ENCODE data around the gene CDH11. TPM values are rescaled to one million over a fixed set of nuclear protein-coding genes. Genes with fewer than 3 reads are reported as not detected.

The CDH11 gene
- total and polyA plus RNA-seq, 7 donors = 1.2 to 146 (median 19.3) TPM

DNA sequence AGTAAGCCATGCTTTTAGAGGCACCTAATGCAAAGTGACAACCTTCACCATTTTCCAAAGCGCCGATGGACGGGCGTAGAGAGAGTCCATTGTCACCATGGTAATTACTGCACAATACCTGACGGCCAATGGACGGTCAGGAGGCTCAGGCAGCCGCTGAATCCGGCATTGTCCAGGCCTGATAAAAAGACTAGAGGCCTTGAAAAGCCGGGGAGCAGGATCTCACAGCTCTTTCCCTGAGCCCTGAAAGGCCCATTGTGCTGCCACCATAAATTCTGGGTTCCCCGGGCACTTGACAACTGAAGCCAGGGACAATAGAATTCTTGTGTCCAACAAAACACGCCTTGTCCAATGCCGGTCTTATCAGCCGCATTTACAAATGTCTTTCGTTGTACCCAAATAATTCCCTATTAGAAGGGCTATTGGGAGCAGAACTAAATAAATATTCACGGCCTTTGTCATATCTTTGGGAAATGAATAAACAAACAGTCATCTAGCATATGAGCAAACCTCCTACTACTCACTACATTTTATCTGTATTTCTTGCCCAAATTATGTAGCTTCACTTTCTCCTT lies 62.4 kb downstream of the CDH11 start:
- Histone ChIP-seq H3K4me1 (peaks cover 0 to 21% (median 7%) of the 10 kb centered on the region in 4 donors), H3K27me3 (no peaks in the 10 kb centered on the region), H3K36me3 (no peaks in the 10 kb centered on the region), H3K27ac (no peak overlapping the region), H3K9me3 (no peaks in the 10 kb centered on the region), H3K4me3 (no peak overlapping the region)
- DNase-seq = no peak
- WGBS, 2 donors = 49 to 56% methylated on average over 15 of the region's 15 CpGs
- no peak for TF ChIP-seq POLR2A (IDR thresholded peaks at IDR 0.05)
- TF ChIP-seq POLR2AphosphoS5 (IDR thresholded peaks at IDR 0.05) = no peak
- TF ChIP-seq, protein P1, sequence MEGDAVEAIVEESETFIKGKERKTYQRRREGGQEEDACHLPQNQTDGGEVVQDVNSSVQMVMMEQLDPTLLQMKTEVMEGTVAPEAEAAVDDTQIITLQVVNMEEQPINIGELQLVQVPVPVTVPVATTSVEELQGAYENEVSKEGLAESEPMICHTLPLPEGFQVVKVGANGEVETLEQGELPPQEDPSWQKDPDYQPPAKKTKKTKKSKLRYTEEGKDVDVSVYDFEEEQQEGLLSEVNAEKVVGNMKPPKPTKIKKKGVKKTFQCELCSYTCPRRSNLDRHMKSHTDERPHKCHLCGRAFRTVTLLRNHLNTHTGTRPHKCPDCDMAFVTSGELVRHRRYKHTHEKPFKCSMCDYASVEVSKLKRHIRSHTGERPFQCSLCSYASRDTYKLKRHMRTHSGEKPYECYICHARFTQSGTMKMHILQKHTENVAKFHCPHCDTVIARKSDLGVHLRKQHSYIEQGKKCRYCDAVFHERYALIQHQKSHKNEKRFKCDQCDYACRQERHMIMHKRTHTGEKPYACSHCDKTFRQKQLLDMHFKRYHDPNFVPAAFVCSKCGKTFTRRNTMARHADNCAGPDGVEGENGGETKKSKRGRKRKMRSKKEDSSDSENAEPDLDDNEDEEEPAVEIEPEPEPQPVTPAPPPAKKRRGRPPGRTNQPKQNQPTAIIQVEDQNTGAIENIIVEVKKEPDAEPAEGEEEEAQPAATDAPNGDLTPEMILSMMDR (IDR thresholded peaks at IDR 0.05) = no peak
- TF ChIP-seq EP300 (IDR thresholded peaks at IDR 0.05) = no peak
- intact Hi-C loops (cut with DNase I) = no loop called here

DNA sequence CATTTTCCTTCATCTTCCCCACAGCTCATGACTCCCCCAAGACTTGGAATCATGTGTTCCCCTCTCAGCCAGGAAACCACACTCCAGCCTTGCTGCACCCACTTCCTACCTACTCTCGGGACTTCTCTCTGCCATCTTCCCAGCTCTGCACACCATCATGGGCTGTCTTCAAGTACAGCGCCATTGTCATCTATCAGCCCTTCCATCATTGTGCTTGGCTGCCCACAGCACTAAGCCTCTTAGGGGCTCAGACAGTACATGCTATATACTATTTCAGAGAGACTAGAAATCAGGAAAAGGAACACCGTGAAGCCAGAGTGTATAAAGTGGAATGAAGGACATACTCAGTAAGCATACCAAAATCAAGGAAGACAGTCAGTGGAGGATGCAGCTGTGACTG lies 64.7 kb downstream of the CDH11 start:
- no peaks in the 10 kb centered on the region for H3K27me3 ChIP-seq
- H3K4me3 ChIP-seq = no peak overlapping the region
- intact Hi-C loops (cut with DNase I) = no loop called here
- H3K9me3 ChIP-seq = no peaks in the 10 kb centered on the region
- H3K27ac ChIP-seq = no peak overlapping the region
- H3K36me3 ChIP-seq = peaks cover 0 to 17% (median 0%) of the 10 kb centered on the region in 4 donors
- no peak for TF ChIP-seq EP300 (IDR thresholded peaks at IDR 0.05)
- TF ChIP-seq POLR2A (IDR thresholded peaks at IDR 0.05) = no peak
- TF ChIP-seq, protein P1 (IDR thresholded peaks at IDR 0.05) = no peak
- TF ChIP-seq POLR2AphosphoS5 (IDR thresholded peaks at IDR 0.05) = no peak
- whole genome bisulfite sequencing, 2 donors = 77 to 93% methylated on average over 3 of the region's 3 CpGs
- DNase-seq = no peak
- peaks cover 0 to 16% (median 7%) of the 10 kb centered on the region in 4 donors for H3K4me1 ChIP-seq

DNA sequence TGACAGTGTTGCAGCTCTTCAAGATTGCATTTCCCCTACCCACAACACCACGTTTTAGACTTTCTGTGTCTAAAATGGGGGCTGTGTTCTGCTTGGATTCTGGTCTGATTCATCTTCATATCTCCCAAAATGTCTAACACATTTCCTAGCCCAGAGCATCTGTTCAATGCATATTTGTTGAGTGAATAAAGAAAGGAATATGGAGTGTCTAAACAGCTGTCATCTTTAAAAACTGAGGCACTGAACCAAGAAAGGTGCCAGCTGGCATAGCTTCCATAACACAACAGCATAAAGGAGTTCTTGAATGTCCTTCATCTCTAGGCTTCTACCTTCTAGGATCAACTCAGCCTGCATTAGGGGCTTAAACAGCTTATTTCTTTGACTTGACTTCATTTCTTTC lies 67.4 kb downstream of the CDH11 start:
- Histone ChIP-seq H3K4me1 (peaks cover 0 to 14% (median 6%) of the 10 kb centered on the region in 4 donors), H3K27me3 (no peaks in the 10 kb centered on the region), H3K36me3 (peaks cover 0 to 30% (median 0%) of the 10 kb centered on the region in 4 donors), H3K9me3 (no peaks in the 10 kb centered on the region), H3K27ac (no peak overlapping the region), H3K4me3 (no peak overlapping the region)
- intact Hi-C loops (cut with DNase I) = no loop called here
- TF ChIP-seq, protein P1 (IDR thresholded peaks at IDR 0.05) = no peak
- TF ChIP-seq POLR2AphosphoS5 (IDR thresholded peaks at IDR 0.05) = no peak
- no peak for TF ChIP-seq POLR2A (IDR thresholded peaks at IDR 0.05)
- no peak for TF ChIP-seq EP300 (IDR thresholded peaks at IDR 0.05)
- no peak for DNase-seq
- WGBS, 2 donors = 63 to 64% methylated on average over 1 of the region's 1 CpG

DNA sequence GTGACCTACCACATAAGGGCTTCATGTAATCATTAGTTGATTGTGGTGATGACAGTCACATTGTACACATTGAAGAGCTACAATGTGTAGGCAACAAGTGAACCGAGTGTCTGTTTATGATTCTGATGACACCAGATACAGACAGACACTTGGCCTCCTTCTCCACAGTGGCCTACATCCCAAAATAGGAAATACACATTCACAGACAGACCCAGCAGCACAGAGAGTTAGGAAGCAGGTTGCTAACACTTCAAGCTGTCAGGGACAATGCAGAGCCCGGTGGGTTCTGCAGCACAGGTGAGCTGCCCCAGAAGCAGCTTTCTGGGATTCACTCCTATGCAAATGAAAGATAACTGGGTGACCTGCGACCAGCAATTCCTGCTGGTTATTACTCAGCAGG lies 72.2 kb downstream of the CDH11 start:
- H3K9me3 ChIP-seq = no peaks in the 10 kb centered on the region
- no peak for DNase-seq
- TF ChIP-seq POLR2AphosphoS5 (IDR thresholded peaks at IDR 0.05) (no peak), EP300 (IDR thresholded peaks at IDR 0.05) (no peak), POLR2A (IDR thresholded peaks at IDR 0.05) (no peak)
- TF ChIP-seq, protein P1 (IDR thresholded peaks at IDR 0.05) = no peak
- WGBS, 2 donors = 48 to 56% methylated on average over 3 of the region's 3 CpGs
- H3K36me3 ChIP-seq = peaks cover 0 to 35% (median 0%) of the 10 kb centered on the region in 4 donors
- intact Hi-C loops (cut with DNase I) = no loop called here
- no peak overlapping the region for H3K27ac ChIP-seq
- H3K4me3 ChIP-seq = no peak overlapping the region
- peaks cover 0 to 6% (median under 1%) of the 10 kb centered on the region in 4 donors for H3K4me1 ChIP-seq
- no peaks in the 10 kb centered on the region for H3K27me3 ChIP-seq

- TF ChIP-seq POLR2A (IDR thresholded peaks at IDR 0.05) (no peak), EP300 (IDR thresholded peaks at IDR 0.05) (no peak), POLR2AphosphoS5 (IDR thresholded peaks at IDR 0.05) (no peak)
- TF ChIP-seq, protein P1 (IDR thresholded peaks at IDR 0.05) = no peak
- no peak overlapping the region for H3K4me3 ChIP-seq
- H3K36me3 ChIP-seq = peaks cover 0 to 8% (median 0%) of the 10 kb centered on the region in 4 donors
- no peaks in the 10 kb centered on the region for H3K9me3 ChIP-seq
- intact Hi-C loops (cut with DNase I) = no loop called here
- 86 to 88% methylated on average over 7 of the region's 7 CpGs for WGBS, 2 donors
- H3K4me1 ChIP-seq = no peaks in the 10 kb centered on the region
- H3K27me3 ChIP-seq = no peaks in the 10 kb centered on the region
- H3K27ac ChIP-seq = no peak overlapping the region
- DNase-seq = no peak
These were observed 75.9 kb downstream of the CDH11 start for GRCh38 chr16:65045961-65046360.

All from sigmoid colon (tissue), 7 donors.